Tibial artery (tissue), 4 donors: Measurements from ENCODE around the gene KAZN.

Experiments used
- DNase-seq, 2 donors: peaks; one replicate each; pipeline ENCODE4 v3.0.0-alpha.2; 2019
- H3K27ac ChIP-seq, 2 donors: fragments of 200-600 bp; sonication (generic) in 1 of 2; 1 replicate in 1 of 2; 2 replicates in 1 of 2; pipeline ENCODE4 v1.5.1; 2018 to 2019; ENCODE audit warnings: mild to moderate bottlenecking in 1 of 2
- H3K27me3 ChIP-seq, 2 donors: fragments of 200-600 bp; sonication (generic) in 1 of 2; one replicate each; pipeline versions ENCODE4 v1.5.1 to v1.6.0; 2016 to 2019
- H3K36me3 ChIP-seq, 3 donors: fragments of 200-600 bp; sonication (generic) in 2 of 3; one replicate each; pipeline ENCODE4 v1.5.1; 2016 to 2019; ENCODE audit warnings: mild to moderate bottlenecking in 2 of 3
- H3K4me1 ChIP-seq, 4 donors: fragments of 200-600 bp; sonication (generic) in 2 of 4; 1 replicate in 3 of 4; 2 replicates in 1 of 4; pipeline ENCODE4 v1.5.1; 2016 to 2019
- H3K4me3 ChIP-seq, 2 donors: fragments of 200-600 bp; sonication (generic) in 1 of 2; 1 replicate in 1 of 2; 2 replicates in 1 of 2; pipeline ENCODE4 v1.5.1; 2018 to 2019; ENCODE audit warnings: mild to moderate bottlenecking in 2 of 2
- H3K9me3 ChIP-seq, 3 donors: fragments of 200-600 bp; sonication (generic) in 1 of 3; one replicate each; pipeline ENCODE4 v1.5.1; 2016 to 2019
- intact Hi-C: fragments of 100-400 bp; cut with DNase I; formaldehyde crosslinking; loops from one replicate; pipeline ENCODE4 v1.15.0; 2023; ENCODE audit warnings: low total_unique reads
- TF ChIP-seq, protein P1 (sequence below), 2 experiments: fragments of 200-600 bp in 1 of 2; fragments of 450-650 bp in 1 of 2; IDR thresholded peaks; one replicate each; pipeline ENCODE4 v1.5.1; 2017 to 2019; ENCODE audit warnings: antibody characterized with exemption in 2 of 2, mild to moderate bottlenecking in 1 of 2, moderate library complexity in 1 of 2

KAZN gene

DNA sequence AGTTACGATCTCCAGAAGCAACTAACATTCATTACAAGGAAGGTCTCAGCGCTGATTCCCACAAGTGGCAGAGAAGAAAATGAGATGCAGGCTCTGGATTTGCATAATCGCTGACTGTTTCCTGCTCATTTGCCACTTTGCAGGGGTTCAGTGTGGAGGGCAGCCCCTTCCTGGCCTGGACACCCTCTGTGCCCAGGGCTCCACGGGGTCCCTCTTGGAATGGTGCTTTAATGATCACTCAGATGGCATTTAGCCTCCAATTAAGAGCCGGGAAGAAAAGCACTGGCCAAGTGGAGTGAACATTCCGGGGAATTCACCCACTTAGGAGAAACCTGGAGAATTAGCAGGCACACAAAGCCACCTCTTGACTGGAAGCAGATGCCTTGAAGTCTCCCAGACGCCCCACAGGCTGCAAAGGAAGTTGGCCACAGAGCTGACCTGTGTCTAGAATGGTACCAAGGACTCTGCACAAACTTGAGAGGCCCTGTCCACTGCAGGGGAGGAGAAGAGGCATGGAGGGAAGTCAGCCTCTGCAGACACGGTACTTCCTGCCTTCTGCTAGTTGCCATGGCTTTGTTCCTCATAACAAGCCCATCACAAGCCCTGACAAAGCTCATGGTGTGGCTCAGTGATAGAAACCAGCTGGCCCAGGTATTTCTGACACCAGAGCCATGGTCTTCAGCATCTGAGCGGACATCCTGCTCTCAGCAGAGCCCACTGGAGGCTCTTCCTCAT lies 157.2 kb downstream of the KAZN start:
- no peak for DNase-seq

GRCh38 chr1:14756589-14757285 lies 158.3 kb downstream of the KAZN start:
- H3K4me1 ChIP-seq, result peaks cover 0 to 3% (median 0%) of the 10 kb centered on the region in 4 donors
- H3K27ac ChIP-seq, result no peak overlapping the region
- H3K27me3 ChIP-seq, result peaks cover 0 to 29% of the 10 kb centered on the region in 2 donors
- H3K36me3 ChIP-seq, result no peaks in the 10 kb centered on the region
- no peak for DNase-seq
- H3K4me3 ChIP-seq, result no peak overlapping the region
- no peaks in the 10 kb centered on the region for H3K9me3 ChIP-seq
- TF ChIP-seq, protein P1, sequence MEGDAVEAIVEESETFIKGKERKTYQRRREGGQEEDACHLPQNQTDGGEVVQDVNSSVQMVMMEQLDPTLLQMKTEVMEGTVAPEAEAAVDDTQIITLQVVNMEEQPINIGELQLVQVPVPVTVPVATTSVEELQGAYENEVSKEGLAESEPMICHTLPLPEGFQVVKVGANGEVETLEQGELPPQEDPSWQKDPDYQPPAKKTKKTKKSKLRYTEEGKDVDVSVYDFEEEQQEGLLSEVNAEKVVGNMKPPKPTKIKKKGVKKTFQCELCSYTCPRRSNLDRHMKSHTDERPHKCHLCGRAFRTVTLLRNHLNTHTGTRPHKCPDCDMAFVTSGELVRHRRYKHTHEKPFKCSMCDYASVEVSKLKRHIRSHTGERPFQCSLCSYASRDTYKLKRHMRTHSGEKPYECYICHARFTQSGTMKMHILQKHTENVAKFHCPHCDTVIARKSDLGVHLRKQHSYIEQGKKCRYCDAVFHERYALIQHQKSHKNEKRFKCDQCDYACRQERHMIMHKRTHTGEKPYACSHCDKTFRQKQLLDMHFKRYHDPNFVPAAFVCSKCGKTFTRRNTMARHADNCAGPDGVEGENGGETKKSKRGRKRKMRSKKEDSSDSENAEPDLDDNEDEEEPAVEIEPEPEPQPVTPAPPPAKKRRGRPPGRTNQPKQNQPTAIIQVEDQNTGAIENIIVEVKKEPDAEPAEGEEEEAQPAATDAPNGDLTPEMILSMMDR (IDR thresholded peaks at IDR 0.05), result no peak
- intact Hi-C loops, result no loop called here

More for the DNA sequence above, 157.2 kb downstream of the KAZN start:
- Histone ChIP-seq H3K4me1 (peaks cover 0 to 3% (median 0%) of the 10 kb centered on the region in 4 donors), H3K9me3 (no peaks in the 10 kb centered on the region), H3K4me3 (no peak overlapping the region), H3K36me3 (no peaks in the 10 kb centered on the region), H3K27ac (no peak overlapping the region), H3K27me3 (peaks cover 0 to 23% of the 10 kb centered on the region in 2 donors)
- intact Hi-C loops, result no loop called here
- TF ChIP-seq, protein P1 (IDR thresholded peaks at IDR 0.05), result no peak

DNA sequence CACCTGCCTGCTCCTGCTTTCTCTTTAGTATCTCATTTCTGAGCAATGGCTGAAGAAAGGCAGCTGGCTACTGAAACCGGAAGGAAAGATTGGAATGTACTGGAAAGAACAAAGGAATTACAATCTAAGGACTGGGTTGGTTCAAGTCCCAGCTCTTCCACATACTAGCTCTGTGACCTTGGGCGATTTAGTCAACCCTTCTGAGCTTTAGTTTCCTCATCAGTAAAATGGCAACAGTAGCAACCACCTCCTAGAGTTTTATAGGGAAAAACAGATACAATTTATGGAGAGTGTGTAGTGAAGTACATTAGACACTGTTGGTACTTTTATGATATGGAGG lies 158.8 kb downstream of the KAZN start:
- H3K27me3 ChIP-seq, result peaks cover 0 to 33% of the 10 kb centered on the region in 2 donors
- no peaks in the 10 kb centered on the region for H3K36me3 ChIP-seq
- H3K27ac ChIP-seq, result no peak overlapping the region
- no peak overlapping the region for H3K4me3 ChIP-seq
- H3K9me3 ChIP-seq, result no peaks in the 10 kb centered on the region
- intact Hi-C loops, result no loop called here
- DNase-seq, result no peak
- TF ChIP-seq, protein P1 (IDR thresholded peaks at IDR 0.05), result no peak
- peaks cover 0 to 3% (median 0%) of the 10 kb centered on the region in 4 donors for H3K4me1 ChIP-seq

DNA sequence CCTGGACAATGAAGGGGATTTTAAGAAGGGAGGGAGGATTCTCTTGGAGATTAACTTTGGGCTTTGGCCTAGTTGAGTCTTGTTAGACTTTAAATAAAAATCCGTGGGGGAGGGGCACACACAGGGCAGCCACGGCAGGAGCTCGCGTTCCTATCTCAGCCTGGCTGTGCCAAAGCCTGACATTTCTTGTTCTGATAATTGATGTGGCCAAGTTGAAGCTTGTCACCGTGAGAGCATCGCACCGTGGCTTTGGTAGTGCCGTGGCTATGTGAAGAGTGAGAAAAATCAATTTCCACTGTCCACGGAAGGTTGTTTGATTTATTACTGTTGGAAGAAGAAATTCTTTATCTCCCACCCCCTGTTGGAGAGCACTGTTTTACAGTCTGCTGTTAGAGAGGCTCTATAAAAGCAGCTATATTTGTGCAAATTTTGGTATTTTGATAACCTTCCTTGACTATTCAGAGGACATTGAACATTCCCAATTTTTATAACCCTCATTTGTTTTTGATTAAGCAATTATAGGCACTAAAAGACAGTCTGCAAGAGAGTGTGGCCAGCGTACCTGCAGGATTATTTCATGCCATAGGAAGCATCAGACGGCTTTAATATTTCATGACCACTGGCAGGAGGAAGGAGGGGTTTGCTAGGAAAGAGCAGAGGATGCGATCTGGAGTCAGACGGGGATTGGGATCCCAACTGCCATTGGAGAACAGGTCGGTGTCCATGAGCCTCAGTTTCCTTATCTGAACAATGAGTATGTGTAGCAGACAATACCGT lies 160.7 kb downstream of the KAZN start:
- Histone ChIP-seq H3K27me3 (peaks cover 0 to 45% of the 10 kb centered on the region in 2 donors), H3K9me3 (no peaks in the 10 kb centered on the region), H3K4me1 (peaks cover 0 to 3% (median 0%) of the 10 kb centered on the region in 4 donors), H3K27ac (no peak overlapping the region), H3K36me3 (no peaks in the 10 kb centered on the region), H3K4me3 (no peak overlapping the region)
- intact Hi-C loops, result no loop called here
- TF ChIP-seq, protein P1 (IDR thresholded peaks at IDR 0.05), result no peak
- DNase-seq, result no peak

DNA sequence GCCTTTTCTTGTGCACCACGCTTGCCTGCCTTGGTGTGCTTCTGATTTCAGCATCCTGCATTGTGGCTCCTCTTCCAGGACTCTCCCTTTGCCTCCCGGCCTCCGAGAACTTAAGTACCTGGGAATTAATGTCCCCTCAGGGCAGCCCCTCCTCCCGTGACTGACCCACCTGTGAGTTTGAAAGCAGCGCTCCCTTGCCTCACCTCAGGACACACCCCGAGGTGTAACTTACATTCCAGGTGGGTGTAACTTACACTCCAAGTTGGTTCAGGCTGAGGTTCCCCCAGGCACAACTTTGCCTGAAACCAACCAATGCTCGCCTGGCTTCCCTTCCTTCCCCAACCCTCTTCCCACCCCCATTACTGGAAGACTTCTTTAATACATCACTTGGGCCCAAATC lies 161.4 kb downstream of the KAZN start:
- TF ChIP-seq, protein P1 (IDR thresholded peaks at IDR 0.05), result no peak
- Histone ChIP-seq H3K4me1 (peaks cover 0 to 3% (median 0%) of the 10 kb centered on the region in 4 donors), H3K36me3 (no peaks in the 10 kb centered on the region), H3K27me3 (peaks cover 0 to 45% of the 10 kb centered on the region in 2 donors), H3K4me3 (no peak overlapping the region), H3K27ac (no peak overlapping the region), H3K9me3 (no peaks in the 10 kb centered on the region)
- no peak for DNase-seq
- intact Hi-C loops, result no loop called here
